Motor neuron (in vitro differentiated cells): ENCODE data around the gene PARP14. TPM values are rescaled to one million over a fixed set of nuclear protein-coding genes. Genes with fewer than 3 reads are reported as not detected.
"Not testable (repeated sequence)": the region's sequence is repeated elsewhere in the genome, so short reads cannot be mapped to it uniquely, and the experiment has no call there.

Experiments used
- ATAC-seq, 8 experiments: fragments of 200-7000 bp; cut with Tn5 transposase; replicated peaks in 6 of 8; 2 replicates each; pipeline ENCODE4 v1.8.0; 2021; ENCODE audit warnings: mild to moderate bottlenecking in 8 of 8, moderate library complexity in 8 of 8
- H3K27ac ChIP-seq, 2 donors: fragments of 250-450 bp; sonication (Bioruptor Pico); 2 replicates each; pipeline ENCODE4 v1.9.0; 2021; ENCODE audit warnings: antibody characterized with exemption in 2 of 2, mild to moderate bottlenecking in 2 of 2, moderate library complexity in 1 of 2
- H3K4me1 ChIP-seq, 2 donors: fragments of 250-450 bp; sonication (Bioruptor Pico); replicated peaks in 1 of 2; 2 replicates each; pipeline ENCODE4 v1.6.1; 2021; ENCODE audit warnings: antibody characterized with exemption in 2 of 2, mild to moderate bottlenecking in 2 of 2, moderate library complexity in 1 of 2
- H3K4me3 ChIP-seq, 5 donors: fragments of 250-450 bp; sonication (Bioruptor Pico); 2 replicates each; pipeline ENCODE4 v1.9.0; 2021; ENCODE audit warnings: antibody characterized with exemption in 5 of 5, mild to moderate bottlenecking in 5 of 5, moderate library complexity in 4 of 5
- WGBS, 10 experiments: fragments of 450-650 bp; shearing (Covaris generic); methylation state at CpG; one replicate each; pipeline ENCODE4 v1.0.0; 2022; 5-methylcytosine and 5-hydroxymethylcytosine counted together
- in situ Hi-C, 9 experiments: fragments of 400-800 bp; cut with MboI; loops; one replicate each; pipeline ENCODE4 v1.15.0; 2021; ENCODE audit warnings: low sequenced_read_pairs in 9 of 9, low pct_unique_long_range_greater_than_20kb in 2 of 9; ENCODE audit not compliant: unreplicated experiment in 9 of 9
- total RNA-seq, 8 experiments: library from RNA; unstranded; fragments of 300-600 nt; gene quantifications; 2 replicates each; pipeline versions ENCODE4 v1.2.3 to v1.2.4, GENCODE V29; 2022

Gene PARP14
- 10 to 100 TPM in 4 of 8 experiments, 1 to 10 TPM in 2, under 1 TPM in 2; 0.49 to 75.3 (median 18.3) TPM for total RNA-seq

- H3K4me1 ChIP-seq: peaks cover 0 to 5% of the 10 kb centered on the region in 2 donors
- peak within 1 kb of the TSS; percentile 21 to 45 (median 38) for H3K4me3 ChIP-seq
- H3K27ac ChIP-seq: no peak within 1 kb of the TSS
- WGBS, 10 experiments: 0 to 74% (median 43%) methylated on average over 3 to 6 of the region's 63 CpGs; no CpG with 5 or more reads in 7 of the 10 experiments
- in situ Hi-C loops: loop anchor here in 2 of 9 experiments (25.0 kb wide), 1 partner anchor 243 kb away; no protein-coding TSS in a partner anchor
- ATAC-seq: peak; percentile 59 to 74 (median 66)
These were observed at the start of gene PARP14 for GRCh38 chr3:122680475-122681283. PARP14 (plus strand) TSS chr3:122680839; CDS start chr3:122680884, 45 bp downstream.

- ATAC-seq: no peak
- Histone ChIP-seq H3K4me3 (no peak overlapping the region), H3K27ac (no peak overlapping the region), H3K4me1 (no peaks in the 10 kb centered on the region)
- in situ Hi-C loops: no loop called here
- WGBS, 10 experiments: 14 to 94% (median 79%) methylated on average over 1 to 5 of the region's 5 CpGs; no CpG with 5 or more reads in 1 of the 10 experiments
These were observed 44.9 kb upstream of the PARP14 start for GRCh38 chr3:122635789-122636188.

GRCh38 chr3:122636697-122637096 lies 43.9 kb upstream of the PARP14 start:
- no peaks in the 10 kb centered on the region for H3K4me1 ChIP-seq
- H3K27ac ChIP-seq: no peak overlapping the region
- H3K4me3 ChIP-seq: no peak overlapping the region
- in situ Hi-C loops: no loop called here
- ATAC-seq: no peak
- WGBS, 10 experiments: 0 to 80% (median 33%) methylated on average over 1 to 3 of the region's 3 CpGs; no CpG with 5 or more reads in 4 of the 10 experiments

GRCh38 chr3:122640437-122640999 lies 40.1 kb upstream of the PARP14 start:
- Histone ChIP-seq H3K27ac (no peak overlapping the region), H3K4me1 (no peaks in the 10 kb centered on the region), H3K4me3 (no peak overlapping the region)
- no peak for ATAC-seq
- in situ Hi-C loops: no loop called here

GRCh38 chr3:122642935-122643334 lies 37.7 kb upstream of the PARP14 start:
- in situ Hi-C loops: no loop called here
- Histone ChIP-seq H3K27ac (no peak overlapping the region), H3K4me3 (no peak overlapping the region), H3K4me1 (no peaks in the 10 kb centered on the region)
- peak in 2 of 8 experiments; percentile 18 to 60 for ATAC-seq
- WGBS, 10 experiments: 20 to 90% (median 66%) methylated on average over 1 to 2 of the region's 2 CpGs; no CpG with 5 or more reads in 2 of the 10 experiments

GRCh38 chr3:122646146-122646988 lies 34.3 kb upstream of the PARP14 start:
- Histone ChIP-seq H3K4me1 (peaks cover 0 to 3% of the 10 kb centered on the region in 2 donors), H3K4me3 (no peak overlapping the region), H3K27ac (no peak overlapping the region)
- 30 to 94% (median 70%) methylated on average over 1 to 5 of the region's 5 CpGs for WGBS, 10 experiments
- ATAC-seq: no peak
- in situ Hi-C loops: no loop called here

GRCh38 chr3:122651233-122651907 lies 29.3 kb upstream of the PARP14 start:
- H3K27ac ChIP-seq, ATAC-seq, H3K4me1 ChIP-seq, H3K4me3 ChIP-seq, in situ Hi-C loops: not testable (repeated sequence)
- WGBS, 10 experiments: 0 to 84% (median 40%) methylated on average over 1 to 3 of the region's 11 CpGs; no CpG with 5 or more reads in 5 of the 10 experiments

- WGBS, 10 experiments: 55 to 100% (median 83%) methylated on average over 3 to 6 of the region's 6 CpGs
- in situ Hi-C loops, H3K4me3 ChIP-seq, ATAC-seq, H3K4me1 ChIP-seq, H3K27ac ChIP-seq: not testable (repeated sequence)
These were observed 28.7 kb upstream of the PARP14 start for GRCh38 chr3:122651962-122652361.

GRCh38 chr3:122658336-122658735 lies 22.3 kb upstream of the PARP14 start:
- ATAC-seq, in situ Hi-C loops, H3K4me3 ChIP-seq, H3K27ac ChIP-seq, H3K4me1 ChIP-seq: not testable (repeated sequence)
- 70 to 100% (median 90%) methylated on average over 1 to 4 of the region's 4 CpGs for WGBS, 10 experiments

GRCh38 chr3:122660297-122660974 lies 20.2 kb upstream of the PARP14 start:
- WGBS, 10 experiments: 0 to 100% (median 70%) methylated on average over 1 to 7 of the region's 14 CpGs; no CpG with 5 or more reads in 1 of the 10 experiments
- peak in 3 of 8 experiments; percentile 24 to 80 (median 58) for ATAC-seq

GRCh38 chr3:122661633-122662032 lies 19.0 kb upstream of the PARP14 start:
- no peak for ATAC-seq
- no peak overlapping the region for H3K4me3 ChIP-seq
- in situ Hi-C loops: no loop called here

More at GRCh38 chr3:122660297-122660974, 20.2 kb upstream of the PARP14 start:
- no peak overlapping the region for H3K27ac ChIP-seq
- in situ Hi-C loops: no loop called here
- H3K4me1 ChIP-seq: no peaks in the 10 kb centered on the region
- H3K4me3 ChIP-seq: no peak overlapping the region

GRCh38 chr3:122662505-122662904 lies 18.1 kb upstream of the PARP14 start:
- in situ Hi-C loops: no loop called here
- Histone ChIP-seq H3K4me3 (no peak overlapping the region), H3K4me1 (no peaks in the 10 kb centered on the region), H3K27ac (no peak overlapping the region)
- 0 to 92% (median 64%) methylated on average over 1 to 2 of the region's 2 CpGs; no CpG with 5 or more reads in 3 of the 10 experiments for WGBS, 10 experiments
- ATAC-seq: peak in 1 of 8 experiments; percentile 57

More at GRCh38 chr3:122661633-122662032, 19.0 kb upstream of the PARP14 start:
- no peaks in the 10 kb centered on the region for H3K4me1 ChIP-seq
- 66 to 100% (median 90%) methylated on average over 2 to 13 of the region's 13 CpGs; no CpG with 5 or more reads in 2 of the 10 experiments for WGBS, 10 experiments
- H3K27ac ChIP-seq: no peak overlapping the region
